Measurements from ENCODE around the gene NKX6-2.

The NKX6-2 gene

DNA sequence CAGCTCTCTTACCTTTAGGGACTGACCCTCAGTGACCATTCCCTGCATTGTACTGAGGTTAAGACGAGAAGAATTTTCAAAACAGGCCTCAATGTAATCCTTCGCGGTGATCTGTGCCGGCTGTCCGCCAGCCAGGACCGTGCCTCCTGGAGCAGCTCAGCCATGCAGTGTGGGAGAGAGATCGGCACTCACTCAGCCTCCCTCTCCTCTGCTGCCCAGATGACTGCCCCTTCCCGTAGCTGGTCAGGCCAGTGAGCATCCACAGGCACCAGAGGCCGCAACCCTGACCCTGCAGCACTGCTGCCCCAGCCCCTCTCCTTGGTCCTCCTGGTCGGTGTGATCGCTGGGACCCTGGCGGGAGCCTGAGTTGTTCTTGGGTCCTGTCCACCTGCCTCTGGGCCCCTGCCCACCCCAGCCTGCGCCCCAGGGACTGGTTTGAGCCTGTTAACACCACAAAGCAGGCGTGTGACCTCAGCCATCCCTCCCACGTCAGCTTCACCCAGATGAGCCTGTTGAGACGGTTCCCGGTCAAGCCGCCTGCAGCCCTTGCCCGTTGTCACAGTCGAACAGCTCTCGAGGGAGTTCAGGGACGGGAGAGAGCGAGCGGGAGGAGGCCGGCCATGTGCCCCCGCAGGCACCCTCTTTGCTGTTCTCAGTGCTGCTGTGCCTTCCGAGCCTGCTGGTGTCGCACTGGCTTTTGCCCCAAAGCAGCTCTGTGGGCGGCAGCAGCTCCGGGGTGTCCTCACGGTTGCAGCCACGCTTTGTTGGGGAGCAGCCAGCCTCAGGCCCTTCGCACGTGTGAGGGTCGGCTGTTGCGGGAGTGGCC lies 37.2 kb downstream of the NKX6-2 start:
- H3K9me3 ChIP-seq (ENCODE audit: insufficient read depth, low read length, severe bottlenecking): no peaks in the 10 kb centered on the region
- no peaks in the 10 kb centered on the region for H3K79me2 ChIP-seq (ENCODE audit: insufficient read depth, low read length)
- no peaks in the 10 kb centered on the region for H3K27me3 ChIP-seq (ENCODE audit: insufficient read depth, low read length, poor library complexity)
- TF ChIP-seq EZH2 (IDR thresholded peaks at IDR 0.05; ENCODE audit: borderline replicate concordance, low read depth, low read length, severe bottlenecking): no peak
- TF ChIP-seq, protein P1, sequence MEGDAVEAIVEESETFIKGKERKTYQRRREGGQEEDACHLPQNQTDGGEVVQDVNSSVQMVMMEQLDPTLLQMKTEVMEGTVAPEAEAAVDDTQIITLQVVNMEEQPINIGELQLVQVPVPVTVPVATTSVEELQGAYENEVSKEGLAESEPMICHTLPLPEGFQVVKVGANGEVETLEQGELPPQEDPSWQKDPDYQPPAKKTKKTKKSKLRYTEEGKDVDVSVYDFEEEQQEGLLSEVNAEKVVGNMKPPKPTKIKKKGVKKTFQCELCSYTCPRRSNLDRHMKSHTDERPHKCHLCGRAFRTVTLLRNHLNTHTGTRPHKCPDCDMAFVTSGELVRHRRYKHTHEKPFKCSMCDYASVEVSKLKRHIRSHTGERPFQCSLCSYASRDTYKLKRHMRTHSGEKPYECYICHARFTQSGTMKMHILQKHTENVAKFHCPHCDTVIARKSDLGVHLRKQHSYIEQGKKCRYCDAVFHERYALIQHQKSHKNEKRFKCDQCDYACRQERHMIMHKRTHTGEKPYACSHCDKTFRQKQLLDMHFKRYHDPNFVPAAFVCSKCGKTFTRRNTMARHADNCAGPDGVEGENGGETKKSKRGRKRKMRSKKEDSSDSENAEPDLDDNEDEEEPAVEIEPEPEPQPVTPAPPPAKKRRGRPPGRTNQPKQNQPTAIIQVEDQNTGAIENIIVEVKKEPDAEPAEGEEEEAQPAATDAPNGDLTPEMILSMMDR (IDR thresholded peaks at IDR 0.05; ENCODE audit: borderline replicate concordance, extremely low read depth, low read length, poor library complexity, severe bottlenecking): no peak
- no peak overlapping the region for H2AFZ ChIP-seq (ENCODE audit: low read depth, low read length)
- H3K4me2 ChIP-seq (ENCODE audit: insufficient read depth, low read length): no peak overlapping the region
- DNase-seq (no peak), ATAC-seq (ENCODE audit: insufficient read depth, low read depth) (no peak)
- no peak overlapping the region for H3K27ac ChIP-seq (ENCODE audit: low read length)
- H3K4me3 ChIP-seq (ENCODE audit: low read depth in 1 of 2, low read length in 2 of 2): no peak overlapping the region
- H3K4me1 ChIP-seq (ENCODE audit: insufficient read depth, low read length): no peaks in the 10 kb centered on the region
- H4K20me1 ChIP-seq (ENCODE audit: insufficient read depth, low read length): peaks cover 5% of the 10 kb centered on the region; the same call in 1 of the 2 replicates
- peaks cover 25% of the 10 kb centered on the region for H3K36me3 ChIP-seq (ENCODE audit: insufficient read depth, low read length)
- no peak overlapping the region for H3K9ac ChIP-seq (ENCODE audit: low read depth, low read length)

DNA sequence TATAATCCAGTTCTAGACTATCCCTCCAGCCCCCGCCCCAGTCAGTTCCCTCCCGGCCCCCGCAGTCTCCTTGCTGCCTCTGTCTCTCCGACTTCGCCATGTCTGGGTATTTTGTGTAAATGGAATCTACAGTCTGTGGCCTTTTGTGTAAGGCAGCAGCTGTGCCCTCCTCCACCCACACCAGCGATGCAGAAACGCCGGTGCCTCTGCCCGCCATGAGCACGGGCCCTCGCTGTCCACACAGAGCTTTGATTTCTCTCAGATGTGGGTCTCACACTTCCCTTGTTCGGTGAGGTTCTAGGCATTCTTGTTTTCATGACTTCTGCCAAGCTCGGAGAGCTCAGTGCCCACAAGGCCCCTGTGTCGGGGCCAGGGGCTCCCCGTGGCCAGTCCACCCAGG lies 37.8 kb downstream of the NKX6-2 start:
- DNase-seq: no peak
- Histone ChIP-seq H2AFZ (ENCODE audit: low read depth, low read length) (no peak overlapping the region), H3K79me2 (ENCODE audit: insufficient read depth, low read length) (no peaks in the 10 kb centered on the region), H3K9me3 (ENCODE audit: insufficient read depth, low read length, severe bottlenecking) (no peaks in the 10 kb centered on the region), H3K36me3 (ENCODE audit: insufficient read depth, low read length) (peaks cover 23% of the 10 kb centered on the region), H3K4me2 (ENCODE audit: insufficient read depth, low read length) (no peak overlapping the region), H3K27ac (ENCODE audit: low read length) (no peak overlapping the region), H3K4me1 (ENCODE audit: insufficient read depth, low read length) (no peaks in the 10 kb centered on the region), H3K9ac (ENCODE audit: low read depth, low read length) (no peak overlapping the region), H4K20me1 (ENCODE audit: insufficient read depth, low read length) (peaks cover 9% of the 10 kb centered on the region), H3K4me3 (ENCODE audit: low read depth in 1 of 2, low read length in 2 of 2) (no peak overlapping the region), H3K27me3 (ENCODE audit: insufficient read depth, low read length, poor library complexity) (no peaks in the 10 kb centered on the region)
- TF ChIP-seq, protein P1 (IDR thresholded peaks at IDR 0.05; ENCODE audit: borderline replicate concordance, extremely low read depth, low read length, poor library complexity, severe bottlenecking): no peak
- no peak for TF ChIP-seq EZH2 (IDR thresholded peaks at IDR 0.05; ENCODE audit: borderline replicate concordance, low read depth, low read length, severe bottlenecking)
- no peak for ATAC-seq (ENCODE audit: insufficient read depth, low read depth)

DNA sequence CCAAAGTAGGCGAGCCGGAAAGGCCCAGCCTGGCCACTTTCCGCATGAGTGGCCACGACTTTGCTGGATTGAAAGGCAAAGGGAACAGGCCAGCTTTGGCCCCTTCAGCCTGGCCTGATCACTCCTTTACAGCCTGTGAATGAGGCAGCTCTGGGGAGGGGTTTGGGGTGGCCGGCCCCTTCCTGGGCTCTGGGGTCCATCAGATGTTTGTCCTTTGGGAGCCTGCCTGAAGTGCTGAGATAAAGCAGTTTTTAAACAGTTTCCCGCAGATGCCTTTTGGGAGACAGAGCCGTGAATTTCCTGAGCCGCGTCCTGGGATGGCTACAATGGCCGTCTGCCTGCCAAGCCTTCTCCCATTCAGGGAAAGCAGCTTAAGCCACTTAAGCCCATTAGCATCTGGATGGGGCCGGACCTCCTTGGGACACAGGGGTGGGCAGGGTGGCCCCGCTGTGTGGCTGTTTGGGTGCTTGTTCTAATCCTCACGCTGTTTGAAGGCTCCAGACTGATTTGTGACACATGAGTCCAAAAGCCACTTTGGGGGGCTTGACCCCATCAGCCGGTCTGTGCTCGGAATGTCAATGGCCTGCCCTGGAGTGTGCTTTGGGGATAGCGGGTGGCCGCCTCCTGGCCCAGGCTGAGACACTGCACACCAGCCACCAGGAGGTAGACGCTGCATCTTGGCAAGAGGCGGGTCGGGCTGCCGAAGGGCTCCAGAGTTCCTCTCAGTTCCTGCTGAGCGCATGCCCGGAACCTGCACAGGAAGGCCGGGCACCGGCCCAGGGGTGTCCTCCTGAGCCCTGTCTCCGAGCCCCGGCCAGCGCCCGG lies 38.9 kb downstream of the NKX6-2 start:
- H4K20me1 ChIP-seq (ENCODE audit: insufficient read depth, low read length): peaks cover 9% of the 10 kb centered on the region
- H3K9me3 ChIP-seq (ENCODE audit: insufficient read depth, low read length, severe bottlenecking): no peaks in the 10 kb centered on the region
- DNase-seq (no peak), ATAC-seq (ENCODE audit: insufficient read depth, low read depth) (no peak)
- no peaks in the 10 kb centered on the region for H3K79me2 ChIP-seq (ENCODE audit: insufficient read depth, low read length)
- no peak for TF ChIP-seq EZH2 (IDR thresholded peaks at IDR 0.05; ENCODE audit: borderline replicate concordance, low read depth, low read length, severe bottlenecking)
- TF ChIP-seq, protein P1 (IDR thresholded peaks at IDR 0.05; ENCODE audit: borderline replicate concordance, extremely low read depth, low read length, poor library complexity, severe bottlenecking): no peak
- no peak overlapping the region for H2AFZ ChIP-seq (ENCODE audit: low read depth, low read length)
- H3K4me3 ChIP-seq (ENCODE audit: low read depth in 1 of 2, low read length in 2 of 2): no peak overlapping the region
- H3K4me1 ChIP-seq (ENCODE audit: insufficient read depth, low read length): no peaks in the 10 kb centered on the region
- H3K36me3 ChIP-seq (ENCODE audit: insufficient read depth, low read length): peaks cover 23% of the 10 kb centered on the region
- no peak overlapping the region for H3K4me2 ChIP-seq (ENCODE audit: insufficient read depth, low read length)
- H3K9ac ChIP-seq (ENCODE audit: low read depth, low read length): no peak overlapping the region
- H3K27me3 ChIP-seq (ENCODE audit: insufficient read depth, low read length, poor library complexity): no peaks in the 10 kb centered on the region
- no peak overlapping the region for H3K27ac ChIP-seq (ENCODE audit: low read length)
